GM18861 (cell line): ENCODE data around the gene PHLDB1.

ENCODE experiments used
- ATAC-seq: cut with Tn5 transposase; IDR thresholded peaks from one replicate; pipeline ENCODE4 v1.9.1; 2021; ENCODE audit not compliant: unreplicated experiment

The PHLDB1 gene

DNA sequence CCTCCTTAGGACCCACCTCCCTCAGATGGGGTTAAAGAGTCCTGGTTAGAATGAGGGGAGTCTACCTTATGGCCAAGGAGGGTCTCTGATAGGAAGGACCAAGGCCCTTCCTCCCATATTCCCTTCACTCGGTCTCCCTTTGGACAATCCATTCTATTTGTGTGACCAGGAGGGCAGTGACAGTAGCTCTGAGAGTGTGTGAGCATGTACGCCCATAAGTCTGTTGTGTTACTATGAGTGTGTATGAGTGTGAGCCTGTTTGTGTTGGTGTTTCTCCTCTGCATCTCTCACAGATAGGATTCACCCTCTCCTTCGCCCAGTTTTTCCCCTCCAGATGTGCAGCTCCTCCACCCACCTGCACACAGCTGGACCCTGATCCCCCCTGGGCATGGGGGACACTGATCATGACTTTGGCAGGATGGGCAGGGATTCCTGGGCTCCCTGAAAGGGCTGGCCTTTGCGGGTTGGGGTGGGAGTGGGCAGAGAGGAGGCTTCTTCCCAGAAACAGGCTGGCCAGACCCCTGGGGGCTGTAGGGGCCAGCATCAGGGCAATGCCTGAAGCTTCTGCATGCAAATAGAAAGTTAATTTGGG, 14.5 kb downstream of the PHLDB1 start:
- ATAC-seq: no peak

DNA sequence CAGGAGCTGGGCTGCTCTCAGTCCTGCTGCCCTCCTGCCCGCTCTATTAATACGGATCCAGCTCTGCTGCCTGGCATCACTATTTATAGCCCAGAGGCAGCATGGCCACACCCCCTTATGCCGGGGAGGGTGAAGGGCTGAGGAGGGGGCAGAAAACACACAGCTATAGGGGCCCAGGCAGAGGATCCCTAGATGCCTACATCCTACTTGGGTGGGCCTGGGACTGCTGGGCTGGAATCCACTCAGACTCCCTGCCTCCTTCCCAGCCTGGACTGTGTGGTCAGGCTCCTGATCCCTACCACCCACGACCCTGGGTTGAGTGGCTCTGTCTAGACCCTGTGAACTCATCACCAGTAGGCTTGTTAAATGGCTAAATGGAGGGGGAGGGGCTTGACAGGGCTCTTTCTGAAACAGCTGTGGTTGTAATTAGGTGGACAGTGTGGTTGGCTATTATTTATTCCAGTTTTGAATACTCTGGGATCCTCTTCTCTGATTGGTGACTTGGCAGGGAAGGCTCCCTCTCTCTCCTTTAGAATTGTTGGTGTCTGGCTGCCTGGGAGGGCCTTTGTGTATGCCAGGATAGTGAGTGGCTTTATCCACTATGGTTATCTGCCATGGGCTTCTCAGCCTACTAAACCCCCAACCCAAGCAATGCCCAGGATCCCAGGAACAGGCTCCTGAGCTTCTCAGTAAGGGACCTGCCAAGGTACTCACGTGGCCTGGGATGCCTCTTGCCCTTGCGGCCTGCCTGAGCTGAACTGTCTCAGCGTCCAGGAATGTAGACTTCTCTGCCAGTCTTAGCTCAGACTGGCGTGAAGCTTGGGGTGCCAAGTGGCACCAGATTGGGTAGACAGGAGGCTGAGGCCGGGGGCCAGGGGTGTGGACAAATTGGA, 15.2 kb downstream of the PHLDB1 start:
- ATAC-seq: no peak

DNA sequence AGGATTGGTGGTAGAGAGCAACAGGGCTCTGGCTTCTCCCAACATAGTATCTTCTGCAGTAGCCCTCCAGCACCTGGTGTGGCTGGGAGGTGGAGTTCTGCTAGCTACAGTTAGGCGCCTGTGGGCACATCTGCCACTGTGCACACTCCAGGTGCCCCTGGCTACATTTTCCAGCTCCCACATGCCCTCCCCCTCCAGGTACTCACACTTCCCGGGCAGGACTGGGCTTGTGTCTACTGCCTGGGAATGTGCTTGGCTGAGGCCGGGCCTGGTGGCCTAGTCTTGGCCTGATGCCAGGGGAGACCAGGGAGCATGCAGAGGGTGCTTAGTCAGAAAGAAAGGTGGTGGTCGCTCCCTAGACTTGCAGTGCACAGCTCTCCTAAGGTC, 15.8 kb downstream of the PHLDB1 start:
- no peak for ATAC-seq

DNA sequence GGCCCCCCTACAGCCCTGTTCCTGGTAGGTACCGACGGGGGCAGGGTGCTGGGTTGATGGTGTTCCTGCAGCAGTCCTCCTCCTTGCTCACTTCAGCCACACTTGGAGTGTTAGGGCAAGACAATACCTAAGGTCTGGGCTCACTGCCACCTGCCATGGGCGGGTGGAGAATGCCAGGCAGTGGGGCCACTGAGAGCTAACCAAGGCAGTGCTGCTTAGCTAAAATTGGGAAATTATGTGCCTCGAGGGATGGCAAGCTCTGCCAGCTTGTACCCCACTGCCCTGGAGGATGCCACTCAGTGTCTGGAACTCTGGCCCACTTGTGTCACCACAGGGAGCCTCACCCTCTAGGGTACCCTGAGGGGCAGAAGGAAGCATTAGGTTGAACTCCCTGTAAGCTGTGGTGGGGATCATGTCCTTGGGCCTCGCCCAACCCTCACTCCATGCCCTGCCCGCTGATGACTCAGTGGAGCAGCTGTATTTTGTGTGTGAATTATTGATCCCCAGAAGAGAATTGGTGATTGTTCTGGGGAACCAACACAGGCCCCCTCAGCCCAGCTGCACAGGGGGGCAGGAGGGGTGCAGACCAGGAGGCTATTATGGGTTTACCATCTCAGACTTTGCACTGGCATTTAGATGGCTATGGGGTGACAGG, 17.7 kb downstream of the PHLDB1 start:
- no peak for ATAC-seq

DNA sequence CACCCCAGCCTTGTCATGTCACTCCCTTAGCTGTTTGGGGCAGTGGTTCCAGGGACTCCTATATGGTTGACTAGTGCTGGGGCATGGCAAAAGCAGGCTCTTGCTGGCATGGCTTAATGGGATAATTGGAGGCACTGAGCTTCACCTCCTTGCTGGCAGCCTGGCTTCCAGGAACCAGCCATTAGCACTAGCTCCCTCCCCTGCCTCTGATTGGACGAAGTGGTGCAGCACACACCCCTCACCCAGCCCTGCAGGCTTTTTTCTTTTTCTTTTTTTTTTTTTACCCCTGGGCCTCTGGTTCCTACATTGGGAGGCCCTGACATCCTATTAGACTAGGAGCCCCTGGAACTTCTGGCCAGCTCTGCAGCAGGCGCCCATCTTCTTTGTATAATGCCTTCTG, 18.6 kb downstream of the PHLDB1 start:
- no peak for ATAC-seq

DNA sequence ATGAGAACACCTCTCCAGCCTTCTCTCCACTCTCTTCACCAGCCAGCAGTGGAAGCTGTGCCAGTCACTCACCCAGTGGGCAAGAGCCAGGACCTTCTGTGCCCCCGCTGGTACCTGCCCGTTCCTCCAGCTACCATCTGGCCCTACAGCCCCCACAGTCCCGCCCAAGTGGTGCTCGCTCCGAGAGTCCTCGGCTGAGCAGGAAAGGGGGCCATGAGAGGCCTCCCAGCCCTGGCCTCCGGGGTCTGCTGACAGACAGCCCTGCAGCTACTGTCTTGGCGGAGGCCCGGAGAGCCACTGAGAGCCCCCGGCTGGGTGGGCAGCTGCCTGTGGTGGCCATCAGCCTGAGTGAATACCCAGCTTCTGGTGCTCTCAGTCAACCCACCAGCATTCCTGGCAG, 20.2 kb downstream of the PHLDB1 start:
- ATAC-seq: no peak

DNA sequence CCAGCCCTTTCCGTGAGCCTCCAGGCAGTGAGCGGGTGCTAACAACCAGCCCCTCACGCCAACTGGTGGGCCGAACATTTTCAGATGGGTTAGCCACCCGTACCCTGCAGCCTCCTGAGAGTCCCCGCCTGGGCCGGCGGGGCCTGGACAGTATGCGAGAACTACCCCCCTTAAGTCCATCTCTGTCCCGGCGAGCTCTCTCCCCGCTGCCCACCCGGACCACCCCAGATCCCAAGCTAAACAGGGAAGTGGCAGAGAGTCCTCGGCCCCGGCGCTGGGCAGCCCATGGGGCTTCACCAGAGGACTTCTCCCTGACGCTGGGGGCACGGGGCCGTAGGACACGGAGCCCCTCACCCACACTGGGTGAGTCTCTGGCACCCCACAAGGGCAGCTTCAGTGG, 20.6 kb downstream of the PHLDB1 start:
- no peak for ATAC-seq

DNA sequence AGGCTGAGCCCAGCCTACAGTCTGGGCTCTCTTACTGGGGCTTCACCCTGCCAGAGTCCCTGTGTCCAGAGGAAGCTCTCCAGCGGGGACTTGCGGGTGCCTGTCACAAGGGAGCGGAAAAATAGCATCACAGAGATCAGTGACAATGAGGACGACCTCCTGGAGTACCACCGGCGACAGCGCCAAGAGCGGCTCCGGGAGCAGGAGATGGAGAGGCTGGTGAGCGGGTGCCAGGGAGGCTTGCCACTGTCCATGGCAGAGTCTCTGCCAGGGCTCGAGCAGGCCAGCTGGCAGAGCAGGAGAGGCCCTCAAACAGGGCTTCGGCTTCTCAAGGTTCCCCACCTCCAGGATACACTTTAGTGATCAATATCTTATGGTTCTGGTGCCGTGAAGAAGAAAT, 21.0 kb downstream of the PHLDB1 start:
- no peak for ATAC-seq

DNA sequence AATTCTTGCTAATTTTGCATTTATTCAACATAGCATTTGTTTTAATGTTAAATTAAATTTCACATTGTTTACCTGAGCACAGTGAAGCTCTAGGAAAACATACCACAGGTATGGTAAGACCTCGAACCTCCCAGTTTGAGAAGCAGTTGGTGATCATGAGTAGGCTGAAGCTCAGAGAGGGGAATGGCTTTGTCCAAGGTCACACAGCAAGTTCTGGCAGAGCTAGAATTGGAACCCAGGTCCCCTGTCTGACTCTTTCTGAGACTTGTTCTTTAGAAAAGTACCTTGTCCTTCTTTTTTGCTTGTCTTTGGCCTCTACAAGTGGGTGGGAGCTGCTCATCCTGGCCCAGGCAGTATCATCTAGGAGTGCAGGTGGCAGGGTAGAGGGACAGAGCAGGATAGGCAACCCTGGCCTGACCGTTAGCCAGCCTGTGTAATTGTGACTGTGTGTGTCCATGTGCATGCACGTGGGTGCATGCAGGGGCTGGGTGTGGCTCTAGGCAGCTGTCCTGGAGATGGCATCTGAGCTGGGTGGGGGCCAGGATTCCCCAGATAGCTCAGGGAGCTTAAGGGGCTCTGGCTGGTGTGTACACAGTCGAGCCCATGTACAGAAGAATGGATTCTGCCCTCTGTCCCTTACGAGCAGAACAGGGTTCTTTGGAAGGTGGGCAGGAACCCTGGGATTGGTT, 21.6 kb downstream of the PHLDB1 start:
- ATAC-seq: no peak

DNA sequence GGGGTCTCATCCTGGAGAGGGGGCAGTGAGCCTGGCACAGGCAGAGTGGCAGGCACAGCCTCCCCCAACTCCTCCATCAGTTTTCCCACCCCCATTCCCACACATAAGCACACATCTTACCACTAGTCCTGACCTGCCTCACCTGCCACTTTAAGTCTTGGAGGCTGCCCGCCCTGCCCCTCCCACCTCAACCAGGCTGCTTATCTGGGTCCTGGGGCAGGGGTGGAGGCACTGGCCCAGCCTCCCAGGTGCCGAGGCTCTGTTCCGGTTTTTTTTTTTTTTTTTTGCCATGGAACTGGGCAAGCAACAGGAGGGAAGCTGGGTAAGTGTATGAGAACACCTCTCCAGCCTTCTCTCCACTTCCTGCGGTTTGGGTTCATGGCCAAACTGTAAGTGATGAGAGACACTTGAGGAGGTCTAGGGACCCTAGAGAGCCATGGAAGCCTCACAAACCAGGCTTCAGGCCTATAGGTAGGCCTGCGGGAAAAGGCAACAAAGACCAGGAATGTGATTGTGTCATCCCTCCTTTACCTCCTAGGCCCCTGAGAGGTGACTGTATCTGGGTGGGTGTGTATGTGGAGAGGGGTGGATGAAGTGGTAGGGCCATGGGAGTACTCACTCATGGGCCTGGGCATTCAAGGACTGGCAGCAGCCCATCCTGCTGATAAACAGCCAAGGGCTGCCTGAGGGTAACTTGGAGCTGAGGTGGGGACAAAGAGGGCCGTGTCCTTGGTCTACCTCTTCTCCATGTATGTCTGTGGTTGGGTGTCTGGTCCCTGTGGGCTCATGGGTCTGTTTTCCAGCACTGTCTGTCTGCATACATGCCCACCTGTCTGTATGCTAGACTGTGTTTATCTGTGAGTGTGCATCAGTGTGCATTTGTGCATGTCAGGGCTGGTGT, 22.6 kb downstream of the PHLDB1 start:
- no peak for ATAC-seq

DNA sequence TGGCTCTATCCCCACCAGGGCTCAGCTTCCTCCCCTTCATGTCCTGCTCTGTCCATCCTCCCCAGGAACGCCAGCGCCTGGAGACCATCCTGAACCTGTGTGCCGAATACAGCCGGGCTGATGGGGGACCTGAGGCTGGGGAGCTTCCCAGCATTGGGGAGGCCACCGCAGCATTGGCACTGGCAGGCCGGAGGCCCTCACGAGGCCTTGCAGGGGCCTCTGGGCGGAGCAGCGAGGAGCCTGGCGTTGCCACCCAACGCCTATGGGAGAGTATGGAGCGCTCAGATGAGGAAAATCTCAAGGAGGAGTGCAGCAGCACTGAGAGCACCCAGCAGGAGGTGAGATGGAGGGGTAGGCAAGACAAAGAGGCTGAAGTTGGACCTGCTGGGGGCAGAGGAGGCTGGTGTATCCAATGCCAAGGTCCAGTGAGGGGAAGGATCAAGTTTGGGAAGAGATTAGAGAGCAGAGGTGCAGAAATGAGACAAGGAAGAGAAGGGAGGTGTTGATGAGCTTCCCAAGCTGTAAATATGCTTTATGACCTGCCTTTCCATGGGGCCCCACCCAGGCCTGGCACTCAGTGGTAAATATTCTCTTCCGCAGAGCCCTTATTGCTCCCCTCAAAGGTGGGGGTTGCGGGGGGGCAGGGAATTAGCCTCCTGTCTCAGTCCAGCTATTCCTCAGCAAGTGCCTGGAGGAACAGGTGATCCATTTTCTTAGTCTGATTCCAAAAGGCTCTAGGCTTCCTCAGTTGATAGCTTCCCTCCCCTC, 23.9 kb downstream of the PHLDB1 start:
- no peak for ATAC-seq

DNA sequence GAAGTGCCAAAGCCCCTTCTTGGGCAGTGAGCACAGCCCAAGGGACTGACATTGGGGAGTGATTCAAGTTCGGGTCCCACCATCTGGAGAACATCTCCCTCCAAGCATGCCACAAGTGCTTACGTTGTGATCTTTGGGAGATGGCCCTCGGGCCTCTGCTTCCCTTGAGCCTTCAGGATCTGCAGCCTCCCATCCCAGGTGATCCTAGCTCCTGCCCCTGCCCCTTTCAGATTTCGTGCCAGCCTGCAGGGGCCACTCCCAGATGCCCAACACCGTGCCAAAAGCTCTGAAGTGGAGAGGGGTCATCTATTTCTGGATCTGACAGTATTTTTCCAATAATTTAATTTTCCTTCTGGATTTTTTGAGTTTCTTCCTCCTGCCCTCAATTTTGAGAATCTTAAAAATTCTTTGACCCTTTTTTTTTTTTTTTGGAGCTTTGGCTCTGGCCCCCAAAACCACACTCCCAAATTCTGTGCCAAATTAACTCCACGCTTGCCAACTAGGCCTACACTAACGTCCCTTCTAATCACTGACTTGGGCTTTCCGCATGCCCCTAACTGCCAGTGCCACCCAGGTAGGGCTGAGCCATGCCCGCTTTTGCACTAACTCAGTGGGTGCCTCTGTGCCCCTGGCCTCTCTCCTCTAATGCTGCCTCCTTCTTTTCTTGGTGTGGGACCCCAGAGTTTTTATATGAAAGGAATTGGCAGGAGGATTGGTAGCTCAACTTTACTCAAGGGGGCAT, 25.3 kb downstream of the PHLDB1 start:
- no peak for ATAC-seq

DNA sequence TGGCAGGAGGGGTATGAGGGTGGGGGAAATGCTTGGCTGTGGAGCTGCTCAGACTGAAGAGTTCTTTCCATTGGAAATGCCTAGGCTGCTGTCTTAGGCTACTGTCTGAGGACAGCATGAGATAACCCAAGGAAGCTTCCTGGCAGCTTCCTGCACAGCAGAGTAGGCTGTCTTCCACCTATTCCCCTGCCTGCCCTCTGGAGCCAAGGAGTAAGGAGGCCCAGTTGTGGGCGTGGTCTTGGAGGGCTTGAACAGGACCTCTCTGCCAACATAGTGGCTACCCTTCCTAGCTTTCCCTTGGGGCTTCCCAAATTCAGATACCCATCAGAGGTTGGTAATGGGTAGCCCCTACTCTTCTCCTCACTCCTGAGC, 25.9 kb downstream of the PHLDB1 start:
- ATAC-seq: no peak

DNA sequence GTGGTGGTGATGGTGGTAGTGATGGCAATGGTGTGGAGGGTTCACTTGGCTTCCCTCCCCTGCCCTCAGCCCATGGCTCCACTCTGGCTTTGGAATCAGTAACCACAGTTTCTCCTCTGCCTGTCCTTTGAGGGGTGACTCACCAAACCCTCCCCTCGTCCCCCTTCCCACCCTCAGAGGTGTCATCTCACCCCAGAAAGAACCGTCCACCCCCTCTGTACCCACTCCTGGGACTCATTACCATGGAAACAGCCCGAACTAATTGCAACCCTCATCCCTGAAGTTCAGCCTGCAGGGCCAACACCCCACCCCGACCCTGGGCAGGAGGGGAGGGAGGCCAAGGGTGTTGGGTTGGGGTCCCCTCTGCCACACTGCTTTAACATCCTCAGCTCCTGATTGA, 26.6 kb downstream of the PHLDB1 start:
- ATAC-seq: no peak

DNA sequence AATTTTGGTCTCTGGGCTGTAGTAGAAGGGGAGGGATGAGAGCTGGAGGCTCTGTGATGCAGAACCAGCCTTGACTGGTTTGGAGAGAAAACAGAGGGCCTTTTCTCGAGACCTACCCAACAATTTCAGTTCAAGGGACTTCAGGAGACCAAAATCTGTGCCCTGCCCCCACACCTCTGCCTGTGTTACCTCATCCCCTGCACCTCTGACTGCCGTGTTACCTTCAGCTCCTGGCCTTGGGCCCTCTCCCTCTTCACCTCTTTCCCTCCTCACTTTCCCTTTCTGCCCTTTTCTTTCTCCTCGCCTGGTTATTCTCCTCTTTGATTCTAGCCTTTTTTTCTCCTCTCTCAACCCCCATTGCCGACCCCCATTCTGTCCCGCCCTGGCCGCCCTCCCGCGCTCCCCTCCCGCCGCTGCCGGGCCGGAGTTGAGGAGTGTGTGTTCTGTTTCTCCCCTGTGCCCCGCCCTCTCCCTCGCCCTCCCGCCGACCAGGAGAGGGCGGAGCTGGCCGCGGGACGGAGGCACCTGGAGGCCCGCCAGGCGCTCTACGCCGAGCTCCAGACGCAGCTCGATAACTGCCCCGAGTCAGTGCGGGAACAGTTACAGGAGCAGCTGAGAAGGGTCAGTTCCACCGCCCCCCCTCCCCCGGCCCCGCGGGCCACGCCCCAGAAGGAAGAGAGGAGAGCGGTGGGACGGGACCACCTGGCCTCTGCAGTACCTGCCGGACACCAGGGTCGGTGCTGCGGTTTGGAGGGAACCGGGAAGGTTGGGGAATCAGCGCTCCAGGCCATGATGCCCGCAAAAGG, 27.2 kb downstream of the PHLDB1 start:
- ATAC-seq: no peak

DNA sequence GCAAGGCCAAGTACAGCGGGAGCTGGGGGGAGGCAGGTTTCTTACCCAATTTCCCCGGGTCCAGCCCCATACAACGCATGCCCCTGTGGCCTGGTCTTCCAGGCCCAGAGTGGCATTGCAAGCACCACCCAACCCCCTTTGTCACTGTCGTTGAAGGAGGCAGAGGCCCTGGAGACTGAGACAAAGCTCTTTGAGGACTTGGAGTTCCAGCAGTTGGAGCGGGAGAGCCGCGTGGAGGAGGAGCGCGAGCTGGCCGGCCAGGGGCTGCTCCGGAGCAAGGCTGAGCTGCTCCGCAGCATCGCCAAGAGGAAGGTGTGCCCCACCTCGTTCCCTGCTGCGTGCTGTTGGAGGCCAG, 27.8 kb downstream of the PHLDB1 start:
- no peak for ATAC-seq

DNA sequence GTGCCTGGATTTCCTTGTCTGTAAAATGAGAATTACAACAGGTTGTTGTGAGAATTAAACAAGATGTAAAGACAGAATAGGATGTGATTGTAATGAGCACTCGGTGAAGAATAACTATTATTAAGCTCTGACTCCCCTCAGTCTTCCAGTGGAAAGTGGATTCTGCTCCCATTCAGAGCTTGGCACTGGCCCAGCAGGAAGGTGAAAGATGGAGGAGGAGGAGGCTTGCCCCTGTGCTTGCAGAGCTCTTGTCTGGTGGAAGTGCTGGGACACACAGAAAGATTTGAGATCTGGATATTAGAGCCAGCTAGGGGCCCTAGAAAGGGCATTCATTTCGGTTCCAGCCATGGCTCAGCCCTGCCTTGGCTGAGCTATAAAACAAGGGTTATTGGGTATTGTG, 28.2 kb downstream of the PHLDB1 start:
- no peak for ATAC-seq

DNA sequence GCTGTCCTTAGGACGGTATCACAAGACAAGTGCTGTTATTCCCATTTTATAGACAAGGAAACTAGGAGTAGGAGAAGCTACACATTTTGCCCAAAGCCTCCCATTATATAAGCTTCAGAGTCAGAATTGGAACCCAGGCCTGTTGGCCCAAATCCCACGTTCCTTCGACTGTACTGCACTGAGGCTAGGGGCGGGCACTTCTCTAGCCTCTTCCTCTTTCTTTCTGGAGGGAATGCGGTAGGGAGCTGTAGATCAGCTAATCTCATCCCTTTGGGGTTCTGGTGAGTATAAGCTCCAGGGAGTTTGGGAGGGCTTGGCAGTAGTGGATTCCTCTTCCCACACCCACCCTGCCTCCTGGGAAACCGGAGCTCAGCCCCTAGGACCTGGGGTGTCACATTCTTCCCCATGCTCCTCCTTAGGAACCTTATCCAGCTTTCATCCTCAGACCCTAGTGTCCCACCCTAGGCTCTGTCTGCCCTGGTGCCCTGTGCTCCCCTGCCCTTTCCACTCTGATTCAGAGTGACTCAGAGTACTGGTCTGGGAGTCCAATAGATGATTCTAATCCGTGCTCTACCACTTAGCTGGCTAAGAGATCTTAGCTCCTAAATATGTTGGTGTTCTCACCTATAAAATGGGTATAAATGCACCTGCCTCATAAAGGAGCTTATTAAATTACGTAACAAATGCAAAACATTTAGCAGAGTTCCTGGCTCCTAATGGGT, 29.3 kb downstream of the PHLDB1 start:
- ATAC-seq: no peak
